Mesenchymal stem cell (in vitro differentiated cells and primary cell): Measurements from ENCODE around the gene CCDC136.

ENCODE experiments used
- DNase-seq: peaks from one replicate; pipeline ENCODE4 v3.0.0-alpha.2; 2013
- H2AFZ ChIP-seq: one replicate; pipeline ENCODE4 v1.6.1; 2013; ENCODE audit warnings: low read depth, mild to moderate bottlenecking, control low read depth, inconsistent platforms, low read length, moderate library complexity
- H2AK5ac ChIP-seq: 2 replicates; pipeline ENCODE4 v1.6.1; 2013; ENCODE audit warnings: low read length, moderate library complexity, mild to moderate bottlenecking, inconsistent platforms; ENCODE audit not compliant: severe bottlenecking
- H2BK120ac ChIP-seq: one replicate; pipeline ENCODE4 v1.6.1; 2013; ENCODE audit warnings: low read depth, mild to moderate bottlenecking, inconsistent platforms, low read length, moderate library complexity
- H2BK12ac ChIP-seq, 2 experiments: one replicate each; pipeline ENCODE4 v1.6.1; 2013; ENCODE audit warnings: inconsistent platforms in 2 of 2, low read length in 2 of 2, mild to moderate bottlenecking in 2 of 2, moderate library complexity in 2 of 2, control low read depth in 1 of 2
- H2BK15ac ChIP-seq: one replicate; pipeline ENCODE4 v1.6.1; 2013; ENCODE audit warnings: mild to moderate bottlenecking, low read depth, inconsistent platforms; ENCODE audit not compliant: poor library complexity, severe bottlenecking
- H2BK5ac ChIP-seq: 2 replicates; pipeline ENCODE4 v1.6.1; 2013; ENCODE audit warnings: low read depth, mild to moderate bottlenecking, low read length, control low read depth, inconsistent platforms; ENCODE audit not compliant: poor library complexity, severe bottlenecking
- H3K14ac ChIP-seq, 2 experiments: one replicate each; pipeline ENCODE4 v1.6.1; 2013; ENCODE audit warnings: inconsistent platforms in 2 of 2, low read length in 2 of 2, control low read depth in 1 of 2, mild to moderate bottlenecking in 1 of 2, moderate library complexity in 1 of 2
- H3K18ac ChIP-seq, 2 experiments: one replicate each; pipeline ENCODE4 v1.6.1; 2013; ENCODE audit warnings: inconsistent platforms in 2 of 2, low read length in 2 of 2, control low read depth in 1 of 2, low read depth in 1 of 2, mild to moderate bottlenecking in 1 of 2
- H3K23ac ChIP-seq, 2 experiments: one replicate each; pipeline ENCODE4 v1.6.1; 2013; ENCODE audit warnings: inconsistent platforms in 2 of 2, low read length in 2 of 2, mild to moderate bottlenecking in 2 of 2, moderate library complexity in 2 of 2, control low read depth in 1 of 2
- H3K27ac ChIP-seq: 2 replicates; pipeline ENCODE4 v1.5.1; 2013; ENCODE audit warnings: mild to moderate bottlenecking, moderate library complexity, low read length, control low read depth, inconsistent platforms; ENCODE audit not compliant: poor library complexity, severe bottlenecking
- H3K27me3 ChIP-seq, 2 experiments: 2 replicates each; pipeline versions ENCODE4 v1.6.1 to v1.7.0; 2013; ENCODE audit warnings: low read length in 2 of 2, mild to moderate bottlenecking in 2 of 2, moderate library complexity in 2 of 2, control low read depth in 1 of 2, inconsistent platforms in 1 of 2; ENCODE audit not compliant: control insufficient read depth in 1 of 2, insufficient read depth in 1 of 2
- H3K36me3 ChIP-seq, 2 experiments: 2 replicates each; pipeline versions ENCODE4 v1.6.1 to v1.7.0; 2013; ENCODE audit warnings: low read length in 2 of 2, control low read depth in 1 of 2, inconsistent platforms in 1 of 2, low read depth in 1 of 2, mild to moderate bottlenecking in 1 of 2; ENCODE audit not compliant: insufficient read depth in 2 of 2, control insufficient read depth in 1 of 2
- H3K4ac ChIP-seq, 2 experiments: one replicate each; pipeline ENCODE4 v1.6.1; 2013; ENCODE audit warnings: inconsistent platforms in 2 of 2, low read length in 2 of 2, mild to moderate bottlenecking in 2 of 2, moderate library complexity in 2 of 2, control low read depth in 1 of 2, low read depth in 1 of 2
- H3K4me1 ChIP-seq: 2 replicates; pipeline ENCODE4 v1.6.1; 2013; ENCODE audit warnings: low read depth, low read length, control low read depth; ENCODE audit not compliant: control insufficient read depth, insufficient read depth
- H3K4me2 ChIP-seq: 2 replicates; pipeline ENCODE4 v1.6.1; 2013; ENCODE audit warnings: low read length, mild to moderate bottlenecking, inconsistent platforms; ENCODE audit not compliant: poor library complexity, severe bottlenecking
- H3K4me3 ChIP-seq, 2 experiments: 2 replicates each; pipeline versions ENCODE4 v1.5.1 to v1.7.0; 2013; ENCODE audit warnings: low read length in 2 of 2, mild to moderate bottlenecking in 2 of 2, control low read depth in 1 of 2, low read depth in 1 of 2; ENCODE audit not compliant: insufficient read depth in 1 of 2
- H3K79me1 ChIP-seq: replicated peaks from 2 replicates; pipeline ENCODE4 v1.6.1; 2013; ENCODE audit warnings: mild to moderate bottlenecking, control low read depth, low read length, inconsistent platforms; ENCODE audit not compliant: poor library complexity, severe bottlenecking
- H3K9ac ChIP-seq: 2 replicates; pipeline ENCODE4 v1.7.0; 2013; ENCODE audit warnings: mild to moderate bottlenecking, low read length, moderate library complexity
- H3K9me3 ChIP-seq: 2 replicates; pipeline ENCODE4 v1.7.0; 2013; ENCODE audit warnings: mild to moderate bottlenecking, low read length; ENCODE audit not compliant: control insufficient read depth
- H4K8ac ChIP-seq: one replicate; pipeline ENCODE4 v1.6.1; 2013; ENCODE audit warnings: inconsistent platforms, mild to moderate bottlenecking, low read length, moderate library complexity
- H4K91ac ChIP-seq: one replicate; pipeline ENCODE4 v1.6.1; 2013; ENCODE audit warnings: mild to moderate bottlenecking, low read length, inconsistent platforms
- WGBS: methylation state at CpG from one replicate; pipeline ENCODE4 v1.1.7; 2013; ENCODE audit warnings: mixed read lengths; 5-methylcytosine and 5-hydroxymethylcytosine counted together

Gene CCDC136

DNA sequence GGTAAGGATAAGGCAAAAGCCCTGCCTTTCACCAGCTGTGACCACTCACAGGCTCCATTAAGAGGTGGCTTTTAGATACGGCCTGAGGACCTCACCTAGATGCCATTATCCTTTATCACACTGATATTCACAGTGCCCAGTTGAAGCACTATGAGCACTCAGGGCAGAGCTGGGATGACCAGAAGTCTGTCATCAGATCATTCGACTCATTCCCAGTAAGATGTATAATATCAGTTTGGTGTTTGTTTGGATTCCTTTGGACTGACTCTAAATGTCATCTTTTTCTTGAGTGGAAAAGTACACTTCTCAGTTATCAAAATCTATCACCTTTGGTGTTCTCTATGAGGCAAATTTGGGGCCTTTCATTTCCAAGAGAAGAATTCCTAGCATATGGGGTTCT is 18.7 kb downstream of the CCDC136 start:
- Histone ChIP-seq H3K27ac (no peak overlapping the region), H2BK15ac (no peak overlapping the region), H3K18ac (no peak overlapping the region), H2BK5ac (no peak overlapping the region), H3K14ac (no peak overlapping the region), H2AK5ac (no peak overlapping the region), H3K9ac (no peak overlapping the region), H3K4me2 (no peak overlapping the region), H3K4ac (no peak overlapping the region), H3K79me1 (no peaks in the 10 kb centered on the region), H3K4me1 (peaks cover 2% of the 10 kb centered on the region), H4K8ac (no peak overlapping the region), H3K36me3 (peaks cover 8 to 42% of the 10 kb centered on the region in 2 experiments), H2AFZ (no peak overlapping the region), H3K27me3 (peaks cover 0 to 10% of the 10 kb centered on the region in 2 experiments), H3K23ac (no peak overlapping the region), H2BK12ac (no peak overlapping the region), H2BK120ac (no peak overlapping the region), H4K91ac (no peak overlapping the region), H3K4me3 (no peak overlapping the region), H3K9me3 (no peaks in the 10 kb centered on the region)
- WGBS: 84% methylated on average over 2 of the region's 2 CpGs
- no peak for DNase-seq

DNA sequence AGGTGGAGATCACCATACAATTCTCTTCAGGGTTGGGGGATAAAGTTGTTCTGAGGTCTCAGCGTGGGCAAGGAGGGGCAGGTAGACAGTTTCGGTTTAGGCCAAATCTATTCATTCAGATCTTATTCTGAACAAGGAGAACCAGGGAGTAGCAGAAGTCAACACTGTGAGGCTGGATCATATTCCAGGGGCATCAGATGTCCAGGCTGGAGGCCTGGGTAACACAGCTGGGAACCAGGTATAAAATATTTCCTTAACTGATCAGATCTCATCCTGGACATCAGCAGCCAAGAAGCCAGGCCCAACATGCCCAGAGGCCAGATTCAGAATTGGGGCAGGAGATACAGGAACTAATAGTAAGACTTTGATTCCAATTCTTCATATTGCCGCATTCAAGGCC is 19.2 kb downstream of the CCDC136 start:
- no peak overlapping the region for H3K18ac ChIP-seq
- H3K14ac ChIP-seq: no peak overlapping the region
- H3K9me3 ChIP-seq: no peaks in the 10 kb centered on the region
- H3K4me2 ChIP-seq: no peak overlapping the region
- no peak overlapping the region for H3K23ac ChIP-seq
- H4K8ac ChIP-seq: no peak overlapping the region
- DNase-seq: no peak
- H2BK12ac ChIP-seq: no peak overlapping the region
- H3K9ac ChIP-seq: no peak overlapping the region
- no peaks in the 10 kb centered on the region for H3K79me1 ChIP-seq
- no peak overlapping the region for H4K91ac ChIP-seq
- peaks cover 0 to 15% of the 10 kb centered on the region in 2 experiments for H3K27me3 ChIP-seq
- peaks cover 2% of the 10 kb centered on the region for H3K4me1 ChIP-seq
- H3K4me3 ChIP-seq: no peak overlapping the region
- WGBS: 98% methylated on average over 2 of the region's 3 CpGs
- H2BK5ac ChIP-seq: no peak overlapping the region
- H3K27ac ChIP-seq: no peak overlapping the region
- no peak overlapping the region for H2AFZ ChIP-seq
- peaks cover 5 to 37% of the 10 kb centered on the region in 2 experiments for H3K36me3 ChIP-seq
- no peak overlapping the region for H2BK15ac ChIP-seq
- H2AK5ac ChIP-seq: no peak overlapping the region
- no peak overlapping the region for H3K4ac ChIP-seq
- no peak overlapping the region for H2BK120ac ChIP-seq

DNA sequence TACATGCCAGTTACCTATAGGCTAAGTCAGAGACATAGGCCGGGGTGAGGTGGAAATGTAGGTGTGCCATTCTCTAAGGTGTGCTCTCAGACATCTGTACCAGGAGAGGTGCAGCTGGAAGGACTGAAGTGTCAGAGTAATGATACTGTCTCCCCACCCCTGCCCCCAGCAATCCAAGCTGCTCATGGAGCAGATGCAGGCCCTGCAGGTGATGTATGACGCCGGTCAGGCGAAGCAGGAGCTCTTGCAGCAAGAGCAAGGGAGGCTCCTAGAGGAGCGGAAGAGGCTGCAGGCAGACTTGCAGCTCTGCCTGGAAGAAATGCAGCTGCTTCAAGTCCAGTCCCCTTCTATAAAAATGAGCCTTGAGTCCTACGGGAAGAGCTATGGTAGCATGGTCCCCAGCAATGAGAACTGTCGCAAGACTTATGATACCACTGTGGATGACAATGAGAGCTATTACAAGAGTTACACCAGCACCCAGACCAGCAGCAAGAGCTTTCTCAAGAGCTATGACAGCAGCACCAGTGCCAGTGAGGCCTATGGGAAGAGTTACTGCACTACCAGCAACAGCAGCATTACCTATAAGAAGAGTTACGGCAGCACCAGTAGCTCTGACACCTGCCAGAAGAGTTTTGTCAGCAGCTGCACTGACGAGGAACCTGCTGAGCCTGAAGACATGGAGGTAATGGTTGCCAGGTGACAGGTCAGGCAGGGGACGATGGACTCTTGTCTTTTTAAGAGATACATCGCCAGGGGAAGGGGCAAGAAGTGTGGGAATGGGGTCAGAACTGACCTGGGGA is 20.1 kb downstream of the CCDC136 start:
- H3K4ac ChIP-seq: no peak overlapping the region
- peaks cover 2% of the 10 kb centered on the region for H3K4me1 ChIP-seq
- 95% methylated on average over 11 of the region's 11 CpGs for WGBS
- no peak overlapping the region for H2AFZ ChIP-seq
- no peak overlapping the region for H4K91ac ChIP-seq
- H3K14ac ChIP-seq: no peak overlapping the region
- H2BK15ac ChIP-seq: no peak overlapping the region
- no peak overlapping the region for H2BK120ac ChIP-seq
- DNase-seq: no peak
- no peak overlapping the region for H3K27ac ChIP-seq
- H2AK5ac ChIP-seq: no peak overlapping the region
- H3K4me3 ChIP-seq: no peak overlapping the region
- H4K8ac ChIP-seq: no peak overlapping the region
- H2BK12ac ChIP-seq: no peak overlapping the region
- H2BK5ac ChIP-seq: no peak overlapping the region
- no peaks in the 10 kb centered on the region for H3K9me3 ChIP-seq
- peaks cover 2 to 23% of the 10 kb centered on the region in 2 experiments for H3K27me3 ChIP-seq
- H3K18ac ChIP-seq: no peak overlapping the region
- no peak overlapping the region for H3K23ac ChIP-seq
- no peak overlapping the region for H3K4me2 ChIP-seq
- H3K9ac ChIP-seq: no peak overlapping the region
- H3K79me1 ChIP-seq: no peaks in the 10 kb centered on the region
- H3K36me3 ChIP-seq: peaks cover 5 to 29% of the 10 kb centered on the region in 2 experiments

DNA sequence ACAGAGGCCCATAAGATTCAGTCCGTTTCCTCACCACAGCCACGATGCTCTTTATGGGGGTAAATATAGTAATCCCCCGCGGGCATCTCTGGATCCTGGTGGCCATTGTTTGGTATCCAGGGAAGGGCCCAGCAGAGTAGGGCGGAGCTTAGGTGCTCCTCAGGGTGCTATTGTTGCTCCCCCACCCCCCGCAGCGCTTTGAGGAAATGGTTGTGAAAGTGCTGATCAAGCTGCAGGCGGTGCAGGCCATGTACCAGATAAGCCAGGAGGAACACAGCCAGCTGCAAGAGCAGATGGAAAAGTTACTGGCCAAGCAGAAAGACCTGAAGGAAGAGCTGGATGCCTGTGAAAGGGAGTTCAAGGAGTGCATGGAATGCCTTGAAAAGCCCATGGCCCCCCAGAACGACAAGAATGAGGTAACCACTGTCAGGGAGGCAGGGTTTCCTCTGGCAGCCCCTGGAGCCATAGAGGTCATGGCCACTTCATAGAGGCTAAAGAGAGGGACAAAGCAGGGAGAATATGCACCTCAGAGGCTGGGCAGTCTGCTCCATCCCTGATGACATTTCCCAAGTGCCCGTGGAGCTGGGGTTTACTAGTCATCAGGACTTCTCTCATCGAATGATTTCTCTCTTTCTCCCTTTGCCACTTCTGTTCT is 20.9 kb downstream of the CCDC136 start:
- no peak overlapping the region for H3K4ac ChIP-seq
- H2BK120ac ChIP-seq: no peak overlapping the region
- H2BK15ac ChIP-seq: no peak overlapping the region
- no peaks in the 10 kb centered on the region for H3K79me1 ChIP-seq
- DNase-seq: no peak
- no peak overlapping the region for H4K8ac ChIP-seq
- peaks cover 2% of the 10 kb centered on the region for H3K4me1 ChIP-seq
- peaks cover 3 to 31% of the 10 kb centered on the region in 2 experiments for H3K27me3 ChIP-seq
- no peak overlapping the region for H3K4me2 ChIP-seq
- no peak overlapping the region for H2BK5ac ChIP-seq
- H3K23ac ChIP-seq: peak overlapping the region in 1 of 2 experiments; percentile 34
- no peak overlapping the region for H2BK12ac ChIP-seq
- H3K4me3 ChIP-seq: no peak overlapping the region
- H3K27ac ChIP-seq: no peak overlapping the region
- H2AK5ac ChIP-seq: no peak overlapping the region
- no peak overlapping the region for H4K91ac ChIP-seq
- H2AFZ ChIP-seq: no peak overlapping the region
- no peak overlapping the region for H3K14ac ChIP-seq
- WGBS: 72% methylated on average over 11 of the region's 11 CpGs
- H3K9me3 ChIP-seq: no peaks in the 10 kb centered on the region
- H3K18ac ChIP-seq: no peak overlapping the region
- no peak overlapping the region for H3K9ac ChIP-seq
- peaks cover 0 to 22% of the 10 kb centered on the region in 2 experiments for H3K36me3 ChIP-seq
